Measurements from ENCODE around the gene ISX. TPM values are rescaled to one million over a fixed set of nuclear protein-coding genes. Genes with fewer than 3 reads are reported as not detected.

Gene ISX
- total and polyA plus RNA-seq, 10 of the 15 experiments (the other 5 are each of a cell fraction or from before 2014, with no cell fraction given), result 0.05 to 0.66 (median 0.25) TPM

DNA sequence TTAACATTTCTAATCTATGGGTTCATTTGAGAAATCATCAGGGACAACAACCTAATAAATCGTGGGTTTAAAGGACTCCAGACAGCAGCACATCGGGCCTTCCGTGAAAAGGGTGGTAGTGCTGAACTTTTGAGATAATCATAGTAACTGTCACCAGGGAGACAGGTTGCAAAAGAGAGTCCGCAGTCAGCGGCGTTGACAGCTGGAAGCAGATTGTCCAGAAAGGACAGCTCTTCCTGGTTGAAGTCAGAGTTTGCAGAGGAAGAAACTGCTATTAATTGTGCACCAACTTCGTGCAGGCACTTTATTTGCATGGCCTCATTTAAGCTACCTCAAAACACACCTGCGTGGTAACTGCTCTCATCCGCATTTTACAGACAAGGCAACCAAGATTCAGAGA lies 20.5 kb upstream of the ISX start:
- Histone ChIP-seq H3K9me3 (replicated peaks; ENCODE audit: control insufficient read depth, insufficient read depth, low read length) (peaks cover 11% of the 10 kb centered on the region; the same call in 1 of the 3 replicates), H3K4me2 (ENCODE audit: control insufficient read depth, insufficient read depth) (no peak overlapping the region), H3K79me2 (ENCODE audit: control insufficient read depth, insufficient read depth, low read length) (no peaks in the 10 kb centered on the region), H3K27me3 (replicated peaks in 1 of 2; ENCODE audit: control insufficient read depth in 2 of 2, insufficient read depth in 2 of 2, low read length in 1 of 2) (no peaks in the 10 kb centered on the region), H4K20me1 (ENCODE audit: control insufficient read depth, insufficient read depth) (no peaks in the 10 kb centered on the region), H3K27ac (ENCODE audit: control insufficient read depth, insufficient read depth) (no peak overlapping the region), H3K9ac (ENCODE audit: control insufficient read depth, insufficient read depth, low read length) (no peak overlapping the region), H2AFZ (ENCODE audit: control insufficient read depth, low read depth, low read length) (no peak overlapping the region), H3K4me3 (no peak overlapping the region), H3K36me3 (ENCODE audit: control insufficient read depth in 2 of 2, insufficient read depth in 2 of 2, low read length in 1 of 2) (no peaks in the 10 kb centered on the region), H3K4me1 (ENCODE audit: control insufficient read depth, insufficient read depth, low read length) (peaks cover 21% of the 10 kb centered on the region)
- RAD21 ChIA-PET (ENCODE audit: unreplicated experiment), result interaction anchor here (1.2 to 3.9 kb wide), 3 partner anchors 83 to 186 kb away, joined by 5 to 24 read pairs (median 6); no protein-coding TSS in a partner anchor
- BruUV-seq (replicated peaks), result no TSS peak
- intact Hi-C loops (cut with micrococcal nuclease; ENCODE audit: unreplicated experiment) (no loop called here), in situ Hi-C loops (cut with MboI) (no loop called here)
- no peak for FAIRE-seq
- 56% methylated on average over 9 of the region's 9 CpGs for WGBS (ENCODE audit: insufficient coverage, insufficient replicate concordance, low lambda C conversion rate, missing lambda C conversion rate)
- TF ChIP-seq SPI1 (IDR thresholded peaks at IDR 0.05; ENCODE audit: borderline replicate concordance, insufficient read depth, low read depth, low read length), result no peak
- POLR2A ChIA-PET, result no interaction called here
- ATAC-seq, result no peak
- SMC1A ChIA-PET (ENCODE audit: uncharacterized antibody, unreplicated experiment), result interaction anchor here (0.9 to 5.7 kb wide), 7 partner anchors 57 to 105 kb away, joined by 3 to 37 read pairs (median 6); no protein-coding TSS in a partner anchor
- CTCF ChIA-PET, result interaction anchor here (1.0 to 7.1 kb wide), 7 partner anchors 22 to 186 kb away, joined by 3 to 69 read pairs (median 6); no protein-coding TSS in a partner anchor
- DNase-seq (ENCODE audit: low read depth, low spot score), result no peak

DNA sequence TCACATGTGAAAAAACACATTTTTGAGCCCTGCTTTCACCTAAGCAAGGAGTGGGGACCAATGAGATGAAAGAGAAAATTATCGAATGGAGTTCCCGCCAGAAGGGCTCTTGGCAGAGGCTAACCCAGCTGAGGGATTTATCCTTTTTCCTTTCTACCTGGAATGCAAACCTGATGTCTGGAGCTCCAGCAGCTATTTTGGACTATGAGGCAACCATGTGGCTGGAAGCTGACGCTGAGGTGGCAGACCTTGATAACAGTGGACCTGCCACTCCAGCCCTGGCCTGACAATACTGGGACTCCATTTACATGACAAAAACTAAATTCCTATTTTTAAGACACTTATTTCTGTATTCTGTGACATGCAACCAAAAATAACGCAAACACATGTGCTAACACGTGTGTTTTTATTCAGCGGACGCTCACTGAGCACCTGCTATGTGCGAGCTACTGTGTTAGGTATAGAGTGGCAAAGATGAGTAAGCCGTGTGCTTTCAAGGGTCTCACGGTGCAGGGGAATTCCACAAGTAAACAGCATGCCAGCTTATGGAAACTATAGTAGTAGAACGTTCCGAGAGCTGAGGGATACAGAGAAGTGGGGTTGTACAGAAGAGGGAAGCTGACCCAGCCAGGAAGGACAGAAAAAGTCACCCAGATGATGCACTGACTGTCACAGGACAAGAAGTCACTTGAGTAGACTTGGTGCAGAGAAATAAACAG lies 19.1 kb upstream of the ISX start:
- ATAC-seq (no peak), FAIRE-seq (no peak), DNase-seq (ENCODE audit: low read depth, low spot score) (no peak)
- peaks cover 21% of the 10 kb centered on the region for H3K4me1 ChIP-seq (ENCODE audit: control insufficient read depth, insufficient read depth, low read length)
- no peak overlapping the region for H3K27ac ChIP-seq (ENCODE audit: control insufficient read depth, insufficient read depth)
- intact Hi-C loops (cut with micrococcal nuclease; ENCODE audit: unreplicated experiment), result no loop called here
- no peak overlapping the region for H2AFZ ChIP-seq (ENCODE audit: control insufficient read depth, low read depth, low read length)
- RAD21 ChIA-PET (ENCODE audit: unreplicated experiment), result no interaction called here
- H3K27me3 ChIP-seq (replicated peaks in 1 of 2; ENCODE audit: control insufficient read depth in 2 of 2, insufficient read depth in 2 of 2, low read length in 1 of 2), result no peaks in the 10 kb centered on the region
- H3K36me3 ChIP-seq (ENCODE audit: control insufficient read depth in 2 of 2, insufficient read depth in 2 of 2, low read length in 1 of 2), result no peaks in the 10 kb centered on the region
- WGBS (ENCODE audit: insufficient coverage, insufficient replicate concordance, low lambda C conversion rate, missing lambda C conversion rate), result 44% methylated on average over 12 of the region's 12 CpGs
- no peak overlapping the region for H3K4me3 ChIP-seq
- H3K4me2 ChIP-seq (ENCODE audit: control insufficient read depth, insufficient read depth), result no peak overlapping the region
- H3K9me3 ChIP-seq (replicated peaks; ENCODE audit: control insufficient read depth, insufficient read depth, low read length), result peaks cover 14% of the 10 kb centered on the region; the same call in 2 of the 3 replicates
- no TSS peak for BruUV-seq (replicated peaks)
- in situ Hi-C loops (cut with MboI), result no loop called here
- POLR2A ChIA-PET, result no interaction called here
- H3K9ac ChIP-seq (ENCODE audit: control insufficient read depth, insufficient read depth, low read length), result no peak overlapping the region
- SMC1A ChIA-PET (ENCODE audit: uncharacterized antibody, unreplicated experiment), result interaction anchor here (1.2 to 5.7 kb wide), 4 partner anchors 82 to 104 kb away, joined by 3 to 37 read pairs (median 6); no protein-coding TSS in a partner anchor
- CTCF ChIA-PET, result interaction anchor here (0.8 to 7.1 kb wide), 3 partner anchors 23 to 102 kb away, joined by 3 to 69 read pairs (median 30); no protein-coding TSS in a partner anchor
- no peaks in the 10 kb centered on the region for H4K20me1 ChIP-seq (ENCODE audit: control insufficient read depth, insufficient read depth)
- H3K79me2 ChIP-seq (ENCODE audit: control insufficient read depth, insufficient read depth, low read length), result no peaks in the 10 kb centered on the region
- TF ChIP-seq BACH1 (IDR thresholded peaks at IDR 0.05; ENCODE audit: borderline replicate concordance) (no peak), ZNF384 (IDR thresholded peaks at IDR 0.05; ENCODE audit: borderline replicate concordance, low read depth, low read length) (no peak), POLR2AphosphoS5 (IDR thresholded peaks at IDR 0.05; ENCODE audit: low read length) (no peak), IKZF2 (IDR thresholded peaks at IDR 0.05) (no peak), ETV6 (conservative IDR thresholded peaks at IDR 0.05 in 1 of 2, IDR thresholded peaks at IDR 0.05 in 1 of 2; ENCODE audit: borderline replicate concordance in 1 of 2, low read depth in 1 of 2) (no peak), ASH2L (IDR thresholded peaks at IDR 0.05; ENCODE audit: borderline replicate concordance, low read depth) (no peak)
- TF ChIP-seq, protein P1, sequence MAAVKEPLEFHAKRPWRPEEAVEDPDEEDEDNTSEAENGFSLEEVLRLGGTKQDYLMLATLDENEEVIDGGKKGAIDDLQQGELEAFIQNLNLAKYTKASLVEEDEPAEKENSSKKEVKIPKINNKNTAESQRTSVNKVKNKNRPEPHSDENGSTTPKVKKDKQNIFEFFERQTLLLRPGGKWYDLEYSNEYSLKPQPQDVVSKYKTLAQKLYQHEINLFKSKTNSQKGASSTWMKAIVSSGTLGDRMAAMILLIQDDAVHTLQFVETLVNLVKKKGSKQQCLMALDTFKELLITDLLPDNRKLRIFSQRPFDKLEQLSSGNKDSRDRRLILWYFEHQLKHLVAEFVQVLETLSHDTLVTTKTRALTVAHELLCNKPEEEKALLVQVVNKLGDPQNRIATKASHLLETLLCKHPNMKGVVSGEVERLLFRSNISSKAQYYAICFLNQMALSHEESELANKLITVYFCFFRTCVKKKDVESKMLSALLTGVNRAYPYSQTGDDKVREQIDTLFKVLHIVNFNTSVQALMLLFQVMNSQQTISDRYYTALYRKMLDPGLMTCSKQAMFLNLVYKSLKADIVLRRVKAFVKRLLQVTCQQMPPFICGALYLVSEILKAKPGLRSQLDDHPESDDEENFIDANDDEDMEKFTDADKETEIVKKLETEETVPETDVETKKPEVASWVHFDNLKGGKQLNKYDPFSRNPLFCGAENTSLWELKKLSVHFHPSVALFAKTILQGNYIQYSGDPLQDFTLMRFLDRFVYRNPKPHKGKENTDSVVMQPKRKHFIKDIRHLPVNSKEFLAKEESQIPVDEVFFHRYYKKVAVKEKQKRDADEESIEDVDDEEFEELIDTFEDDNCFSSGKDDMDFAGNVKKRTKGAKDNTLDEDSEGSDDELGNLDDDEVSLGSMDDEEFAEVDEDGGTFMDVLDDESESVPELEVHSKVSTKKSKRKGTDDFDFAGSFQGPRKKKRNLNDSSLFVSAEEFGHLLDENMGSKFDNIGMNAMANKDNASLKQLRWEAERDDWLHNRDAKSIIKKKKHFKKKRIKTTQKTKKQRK (IDR thresholded peaks at IDR 0.05; ENCODE audit: low read depth, low read length), result no peak
- TF ChIP-seq, protein P2, sequence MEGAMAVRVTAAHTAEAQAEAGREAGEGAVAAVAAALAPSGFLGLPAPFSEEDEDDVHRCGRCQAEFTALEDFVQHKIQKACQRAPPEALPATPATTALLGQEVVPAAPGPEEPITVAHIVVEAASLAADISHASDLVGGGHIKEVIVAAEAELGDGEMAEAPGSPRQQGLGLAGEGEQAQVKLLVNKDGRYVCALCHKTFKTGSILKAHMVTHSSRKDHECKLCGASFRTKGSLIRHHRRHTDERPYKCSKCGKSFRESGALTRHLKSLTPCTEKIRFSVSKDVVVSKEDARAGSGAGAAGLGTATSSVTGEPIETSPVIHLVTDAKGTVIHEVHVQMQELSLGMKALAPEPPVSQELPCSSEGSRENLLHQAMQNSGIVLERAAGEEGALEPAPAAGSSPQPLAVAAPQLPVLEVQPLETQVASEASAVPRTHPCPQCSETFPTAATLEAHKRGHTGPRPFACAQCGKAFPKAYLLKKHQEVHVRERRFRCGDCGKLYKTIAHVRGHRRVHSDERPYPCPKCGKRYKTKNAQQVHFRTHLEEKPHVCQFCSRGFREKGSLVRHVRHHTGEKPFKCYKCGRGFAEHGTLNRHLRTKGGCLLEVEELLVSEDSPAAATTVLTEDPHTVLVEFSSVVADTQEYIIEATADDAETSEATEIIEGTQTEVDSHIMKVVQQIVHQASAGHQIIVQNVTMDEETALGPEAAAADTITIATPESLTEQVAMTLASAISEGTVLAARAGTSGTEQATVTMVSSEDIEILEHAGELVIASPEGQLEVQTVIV (IDR thresholded peaks at IDR 0.05; ENCODE audit: borderline replicate concordance, partially characterized antibody), result no peak

All from GM12878 (cell line).